Measurements from ENCODE around the gene TMEM266.

The TMEM266 gene

GRCh38 chr15:76233921-76234320, 174.1 kb downstream of the TMEM266 start:
- peaks cover 18% of the 10 kb centered on the region for H3K4me1 ChIP-seq
- DNase-seq (ENCODE audit: low spot score in 2 of 2): peak in 1 of 2 experiments; percentile 45
- no peaks in the 10 kb centered on the region for H3K9me3 ChIP-seq
- H3K36me3 ChIP-seq (replicated peaks): peaks cover 10% of the 10 kb centered on the region
- H3K4me3 ChIP-seq: no peak overlapping the region
- in situ Hi-C loops (cut with MboI; ENCODE audit: low sequenced_read_pairs): no loop called here
- H3K27me3 ChIP-seq (ENCODE audit: low read depth): no peaks in the 10 kb centered on the region

GRCh38 chr15:76234337-76234889, 174.6 kb downstream of the TMEM266 start:
- H3K36me3 ChIP-seq (replicated peaks): peaks cover 10% of the 10 kb centered on the region
- peak; percentile 89 to 100 for DNase-seq (ENCODE audit: low spot score in 2 of 2)
- in situ Hi-C loops (cut with MboI; ENCODE audit: low sequenced_read_pairs): no loop called here

GRCh38 chr15:76235186-76235826, 175.5 kb downstream of the TMEM266 start:
- H3K36me3 ChIP-seq (replicated peaks): peaks cover 6% of the 10 kb centered on the region
- DNase-seq (ENCODE audit: low spot score in 2 of 2): peak; percentile 47 to 96
- no peaks in the 10 kb centered on the region for H3K27me3 ChIP-seq (ENCODE audit: low read depth)
- no peaks in the 10 kb centered on the region for H3K9me3 ChIP-seq
- in situ Hi-C loops (cut with MboI; ENCODE audit: low sequenced_read_pairs): loop anchor here (5.0 kb wide), 1 partner anchor 97 kb away; no protein-coding TSS in a partner anchor
- no peak overlapping the region for H3K4me3 ChIP-seq
- H3K4me1 ChIP-seq: peaks cover 20% of the 10 kb centered on the region

More at GRCh38 chr15:76234337-76234889, 174.6 kb downstream of the TMEM266 start:
- H3K27me3 ChIP-seq (ENCODE audit: low read depth): no peaks in the 10 kb centered on the region
- H3K4me1 ChIP-seq: peaks cover 18% of the 10 kb centered on the region
- H3K4me3 ChIP-seq: no peak overlapping the region
- H3K9me3 ChIP-seq: no peaks in the 10 kb centered on the region

- in situ Hi-C loops (cut with MboI; ENCODE audit: low sequenced_read_pairs): loop anchor here (5.0 kb wide), 1 partner anchor 96 kb away; no protein-coding TSS in a partner anchor
- H3K36me3 ChIP-seq (replicated peaks): no peaks in the 10 kb centered on the region; the same call in none of the 2 replicates
- H3K4me1 ChIP-seq: peaks cover 20% of the 10 kb centered on the region
- no peaks in the 10 kb centered on the region for H3K9me3 ChIP-seq
- H3K27me3 ChIP-seq (ENCODE audit: low read depth): no peaks in the 10 kb centered on the region
- no peak overlapping the region for H3K4me3 ChIP-seq
- no peak for DNase-seq (ENCODE audit: low spot score in 2 of 2)
Measured at GRCh38 chr15:76236350-76236749, 176.6 kb downstream of the TMEM266 start.

GRCh38 chr15:76239786-76240185, 180.0 kb downstream of the TMEM266 start:
- Histone ChIP-seq H3K9me3 (no peaks in the 10 kb centered on the region), H3K36me3 (replicated peaks) (no peaks in the 10 kb centered on the region; the same call in 1 of the 2 replicates), H3K27me3 (ENCODE audit: low read depth) (no peaks in the 10 kb centered on the region), H3K4me1 (peaks cover 14% of the 10 kb centered on the region), H3K4me3 (no peak overlapping the region)
- DNase-seq (ENCODE audit: low spot score in 2 of 2): no peak
- in situ Hi-C loops (cut with MboI; ENCODE audit: low sequenced_read_pairs): loop anchor here (5.0 kb wide), 1 partner anchor 93 kb away; no protein-coding TSS in a partner anchor

GRCh38 chr15:76245072-76245610, 185.4 kb downstream of the TMEM266 start:
- in situ Hi-C loops (cut with MboI; ENCODE audit: low sequenced_read_pairs): no loop called here
- no peaks in the 10 kb centered on the region for H3K9me3 ChIP-seq
- H3K4me1 ChIP-seq: peaks cover 17% of the 10 kb centered on the region

GRCh38 chr15:76251717-76252116, 191.9 kb downstream of the TMEM266 start:
- no peaks in the 10 kb centered on the region for H3K27me3 ChIP-seq (ENCODE audit: low read depth)
- no peaks in the 10 kb centered on the region for H3K9me3 ChIP-seq
- DNase-seq (ENCODE audit: low spot score in 2 of 2): no peak
- in situ Hi-C loops (cut with MboI; ENCODE audit: low sequenced_read_pairs): no loop called here
- no peak overlapping the region for H3K4me3 ChIP-seq
- H3K36me3 ChIP-seq (replicated peaks): peaks cover 7% of the 10 kb centered on the region; the same call in 1 of the 2 replicates
- H3K4me1 ChIP-seq: peaks cover 22% of the 10 kb centered on the region

More at GRCh38 chr15:76245072-76245610, 185.4 kb downstream of the TMEM266 start:
- Histone ChIP-seq H3K4me3 (no peak overlapping the region), H3K36me3 (replicated peaks) (no peaks in the 10 kb centered on the region; the same call in 1 of the 2 replicates), H3K27me3 (ENCODE audit: low read depth) (no peaks in the 10 kb centered on the region)
- peak in 1 of 2 experiments; percentile 74 for DNase-seq (ENCODE audit: low spot score in 2 of 2)

- in situ Hi-C loops (cut with MboI; ENCODE audit: low sequenced_read_pairs): no loop called here
- no peaks in the 10 kb centered on the region for H3K9me3 ChIP-seq
- H3K27me3 ChIP-seq (ENCODE audit: low read depth): no peaks in the 10 kb centered on the region
- no peak overlapping the region for H3K4me3 ChIP-seq
- no peak for DNase-seq (ENCODE audit: low spot score in 2 of 2)
- H3K36me3 ChIP-seq (replicated peaks): peaks cover 7% of the 10 kb centered on the region; the same call in 1 of the 2 replicates
- peaks cover 22% of the 10 kb centered on the region for H3K4me1 ChIP-seq
Measured at GRCh38 chr15:76252249-76252648, 192.5 kb downstream of the TMEM266 start.

- no peaks in the 10 kb centered on the region for H3K9me3 ChIP-seq
- no peaks in the 10 kb centered on the region for H3K27me3 ChIP-seq (ENCODE audit: low read depth)
- H3K4me1 ChIP-seq: peaks cover 22% of the 10 kb centered on the region
- in situ Hi-C loops (cut with MboI; ENCODE audit: low sequenced_read_pairs): no loop called here
- peak; percentile 62 to 76 for DNase-seq (ENCODE audit: low spot score in 2 of 2)
- H3K36me3 ChIP-seq (replicated peaks): peaks cover 7% of the 10 kb centered on the region; the same call in 1 of the 2 replicates
- no peak overlapping the region for H3K4me3 ChIP-seq
Measured at GRCh38 chr15:76253691-76254473, 194.1 kb downstream of the TMEM266 start.
